HTERT RPE-1 (cell line): Measurements from ENCODE around the gene TM9SF4.

Experiments
- in situ Hi-C: fragments of 300-500 bp; cut with MboI; formaldehyde crosslinking; loops from 4 replicates; pipeline ENCODE4 v1.14.3; 2020; ENCODE audit warnings: low sequenced_read_pairs

The TM9SF4 gene

DNA sequence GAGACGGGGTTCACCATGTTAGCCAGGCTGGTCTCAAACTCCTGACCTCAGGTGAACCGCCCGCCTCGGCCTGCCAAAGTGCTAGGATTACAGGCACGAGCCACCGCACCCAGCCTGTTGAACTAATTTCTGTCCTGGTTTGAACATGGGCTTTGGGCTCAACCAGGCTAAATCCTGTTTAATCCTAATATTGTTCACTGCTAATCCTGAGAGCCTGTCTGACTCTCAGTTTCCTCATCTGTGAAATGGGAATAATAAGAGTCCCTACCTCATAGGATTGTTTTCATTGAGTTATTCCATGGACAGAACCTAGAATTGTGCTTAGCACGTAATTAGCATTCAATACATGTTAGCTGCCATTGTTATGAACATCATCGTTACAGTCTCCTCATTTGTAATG, 17.4 kb downstream of the TM9SF4 start:
- in situ Hi-C loops = no loop called here

DNA sequence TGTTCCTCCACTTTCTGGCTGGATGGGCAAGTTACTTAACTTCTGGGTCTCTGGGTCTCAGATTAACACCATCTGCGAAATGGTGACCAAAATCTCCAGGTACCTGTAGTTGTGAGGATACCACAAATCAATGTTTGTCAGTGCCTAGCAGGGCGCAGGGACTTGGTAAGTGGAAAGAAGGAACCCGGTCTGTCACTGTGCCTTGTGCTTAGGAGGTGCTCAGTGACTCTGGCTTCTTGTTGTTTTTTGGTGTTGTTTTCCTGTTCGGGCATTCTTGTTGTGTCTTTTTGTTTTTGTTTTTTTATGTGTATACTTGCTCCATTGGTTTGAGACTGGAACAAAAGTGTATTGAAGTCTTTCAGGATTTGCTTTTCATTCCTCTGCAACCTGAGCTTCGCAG, 17.8 kb downstream of the TM9SF4 start:
- in situ Hi-C loops = no loop called here

DNA sequence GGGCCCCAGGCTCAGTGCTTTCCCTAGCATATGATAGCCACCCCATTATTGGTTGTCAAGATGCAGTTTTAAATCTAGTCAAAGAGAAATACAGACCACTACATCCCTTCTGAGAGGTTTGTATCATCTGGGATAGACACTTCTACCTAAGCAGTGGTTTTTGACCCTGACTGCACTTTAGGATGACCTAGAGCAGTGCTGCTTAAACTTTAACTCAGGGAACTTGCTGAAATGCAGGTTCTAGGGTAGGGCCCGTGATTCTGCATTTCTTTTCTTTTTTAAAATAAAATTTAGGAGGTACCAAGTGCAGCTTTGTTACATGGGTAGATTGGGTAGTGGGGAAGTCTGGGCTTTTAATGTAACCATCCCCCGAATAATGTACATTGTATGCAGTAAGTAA, 18.7 kb downstream of the TM9SF4 start:
- in situ Hi-C loops = no loop called here

DNA sequence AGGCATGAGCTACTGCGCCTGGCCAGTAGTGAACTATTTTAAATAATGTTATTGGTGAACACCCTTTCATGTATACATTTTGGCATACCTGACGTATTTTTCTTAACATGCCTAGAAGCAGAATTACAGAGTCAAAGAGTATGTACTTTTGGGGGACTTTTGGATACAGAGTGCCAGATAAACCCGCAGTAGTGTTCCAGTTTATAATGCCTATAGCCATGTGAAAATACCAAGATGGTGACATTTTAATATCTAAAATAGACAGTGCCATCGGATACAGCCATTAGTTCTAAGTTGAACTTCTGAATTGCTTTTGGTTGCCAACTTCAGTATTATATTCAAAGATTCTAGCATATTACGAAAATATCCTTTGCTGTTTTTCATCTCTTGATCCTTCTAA, 20.3 kb downstream of the TM9SF4 start:
- in situ Hi-C loops = no loop called here

DNA sequence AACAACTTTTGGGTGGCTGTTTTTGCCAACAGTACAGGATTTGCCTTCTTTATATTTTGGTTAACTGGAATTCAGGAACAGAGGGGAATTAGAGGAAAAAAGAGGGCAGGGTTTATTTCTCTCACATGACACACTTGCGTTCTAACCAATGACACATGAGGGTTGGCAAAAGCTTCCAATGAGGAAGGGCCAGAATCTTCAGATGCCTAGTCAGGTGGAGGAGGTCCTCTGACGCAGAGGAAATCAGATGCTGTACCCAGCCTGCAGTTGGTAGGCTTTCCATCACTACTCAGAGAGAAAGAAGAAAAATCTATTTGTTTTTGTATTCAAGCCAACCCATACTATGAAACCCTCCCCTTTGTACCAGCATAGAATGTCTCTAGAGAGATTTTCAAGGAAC, 20.8 kb downstream of the TM9SF4 start:
- in situ Hi-C loops = no loop called here

DNA sequence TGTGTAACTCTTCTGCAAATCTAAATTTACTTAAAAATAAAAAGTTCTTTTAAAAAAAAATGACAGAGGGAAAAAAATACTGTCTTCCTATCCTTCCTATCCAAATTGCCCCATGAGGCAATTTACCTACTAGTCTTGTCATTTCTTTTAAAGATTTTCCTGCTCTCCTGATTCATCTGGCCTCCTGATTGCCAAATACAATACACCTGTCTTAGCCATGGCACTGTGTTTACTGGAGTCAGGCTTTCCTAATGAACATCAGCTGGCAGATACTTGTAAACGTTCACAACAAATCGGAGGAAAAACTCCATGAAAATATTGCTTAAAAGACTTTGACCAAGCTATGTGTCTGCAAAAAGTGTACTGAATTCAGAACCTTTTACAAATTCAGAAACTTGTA, 21.5 kb downstream of the TM9SF4 start:
- in situ Hi-C loops = no loop called here

DNA sequence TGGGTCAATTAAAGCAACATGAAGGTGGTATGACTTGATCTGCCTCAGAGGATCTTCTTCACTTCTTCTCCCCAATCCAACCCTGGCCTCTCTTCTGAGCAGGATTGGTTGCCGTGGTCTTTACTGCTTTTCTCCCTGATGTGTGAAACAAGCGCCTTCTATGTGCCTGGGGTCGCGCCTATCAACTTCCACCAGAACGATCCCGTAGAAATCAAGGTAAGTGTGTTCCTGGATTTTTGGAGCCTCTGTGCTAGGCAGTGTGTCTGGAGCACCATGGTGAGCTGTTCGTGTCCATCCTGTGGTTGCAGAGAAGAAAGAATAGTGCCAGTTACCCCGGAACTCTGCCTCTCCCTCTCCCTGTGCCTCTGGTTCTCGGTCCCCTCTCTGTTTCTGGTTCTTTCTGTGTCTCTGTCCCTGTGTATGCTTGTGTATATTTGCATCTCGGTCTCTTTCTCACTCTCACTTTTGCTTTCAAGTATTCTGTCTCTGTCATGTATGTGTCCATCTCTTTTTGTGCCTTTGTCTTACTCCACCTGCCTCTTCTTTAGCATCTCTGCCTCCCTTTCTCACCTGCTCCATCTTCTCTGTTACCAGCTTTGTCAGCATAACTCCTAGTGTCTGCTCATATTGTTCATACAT, 23.5 kb downstream of the TM9SF4 start:
- in situ Hi-C loops = no loop called here

DNA sequence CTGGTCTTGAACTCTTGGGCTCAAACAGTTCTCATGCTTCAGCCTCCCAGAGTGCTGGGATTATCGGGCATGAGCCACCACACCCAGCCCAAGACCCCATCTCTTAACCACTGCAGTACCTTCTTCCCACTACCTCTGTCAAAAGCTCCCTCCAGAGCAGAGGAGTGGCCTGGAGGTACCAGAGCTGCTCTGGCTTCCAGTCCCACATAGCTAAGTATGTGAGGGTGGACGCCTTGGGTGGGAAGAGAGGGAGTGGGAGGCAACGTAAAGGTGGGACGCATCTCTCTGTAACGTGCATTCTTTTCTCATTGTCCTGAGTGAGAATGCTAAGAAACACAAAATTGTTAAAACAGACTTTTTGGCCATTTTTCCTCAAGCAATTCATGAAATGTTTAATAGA, 24.5 kb downstream of the TM9SF4 start:
- in situ Hi-C loops = no loop called here

DNA sequence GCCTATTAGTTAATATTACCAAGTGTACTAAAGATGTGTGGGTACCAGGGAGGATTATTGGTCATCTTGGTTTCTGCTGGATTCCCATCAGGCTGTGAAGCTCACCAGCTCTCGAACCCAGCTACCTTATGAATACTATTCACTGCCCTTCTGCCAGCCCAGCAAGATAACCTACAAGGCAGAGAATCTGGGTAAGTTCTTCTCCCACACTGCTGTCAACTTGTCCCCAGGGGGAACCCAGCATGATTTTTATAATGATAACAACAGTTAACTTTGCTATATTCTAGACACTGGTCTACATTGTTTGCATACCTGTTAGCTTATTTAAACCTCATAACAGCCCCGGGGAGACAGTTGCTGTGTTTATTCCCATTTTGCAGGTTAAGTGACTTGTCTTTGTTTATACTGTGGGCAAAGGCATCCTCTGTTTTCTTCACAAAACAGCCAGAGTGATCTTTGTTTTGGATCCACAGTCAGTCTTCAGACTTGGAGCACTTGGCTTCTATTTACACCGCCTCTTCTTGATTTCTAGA, 26.5 kb downstream of the TM9SF4 start:
- in situ Hi-C loops = no loop called here

DNA sequence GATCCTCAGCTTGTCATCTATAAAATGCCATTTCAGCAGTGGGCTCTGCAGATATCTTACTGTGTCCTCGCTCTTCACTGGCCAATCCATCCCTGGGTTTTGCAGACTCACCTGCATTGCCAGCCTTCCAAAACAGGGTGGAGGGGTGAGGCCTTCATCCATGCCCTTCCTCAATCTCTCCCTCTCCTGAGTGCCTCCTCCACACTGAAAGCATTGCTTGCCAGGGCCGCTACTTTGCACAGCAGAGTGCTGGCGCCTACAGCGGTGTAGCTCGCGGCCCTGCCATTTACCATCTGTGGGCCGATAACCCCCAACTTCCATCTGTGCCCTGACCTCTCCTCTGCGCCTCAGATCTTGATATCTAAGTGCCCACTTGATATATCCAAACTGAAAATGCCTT, 29.4 kb downstream of the TM9SF4 start:
- in situ Hi-C loops = no loop called here

DNA sequence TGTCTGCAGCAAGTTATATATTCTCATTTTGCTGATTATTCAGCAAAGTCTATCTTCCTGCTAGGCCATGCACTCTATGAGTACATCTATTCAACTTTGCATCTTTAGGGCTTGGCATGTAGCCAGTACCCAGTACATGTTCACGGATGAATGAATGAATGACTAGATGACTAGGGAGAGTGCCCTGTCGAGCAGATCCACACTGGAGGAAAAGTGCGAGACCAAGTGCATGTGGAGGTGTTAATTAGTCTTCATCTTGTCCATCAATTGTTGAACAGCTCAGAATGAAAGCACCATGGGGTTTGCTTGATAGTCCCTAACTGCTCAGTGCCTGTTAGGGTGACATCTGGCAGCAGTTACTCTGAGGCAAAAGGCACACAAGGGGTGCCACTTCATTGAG, 30.4 kb downstream of the TM9SF4 start:
- in situ Hi-C loops = no loop called here

DNA sequence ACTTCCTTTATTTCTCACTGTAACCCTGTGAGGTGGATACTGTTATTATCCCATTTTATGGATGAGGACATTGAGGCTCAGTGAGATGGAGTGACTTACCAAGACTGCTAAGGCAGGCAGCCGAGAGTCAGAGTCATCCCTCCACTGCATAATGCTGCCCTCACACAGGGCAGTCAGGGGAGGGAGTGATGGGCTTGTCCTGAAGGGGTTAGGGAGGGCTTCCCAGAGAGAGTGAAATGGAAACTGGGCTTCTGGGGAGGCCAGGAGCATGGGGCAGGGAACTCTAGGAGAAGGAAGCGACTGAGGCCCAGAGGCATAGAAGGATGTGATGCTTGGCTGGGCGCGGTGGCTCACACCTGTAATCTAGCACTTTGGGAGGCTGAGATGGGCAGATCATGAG, 31.1 kb downstream of the TM9SF4 start:
- in situ Hi-C loops = no loop called here

DNA sequence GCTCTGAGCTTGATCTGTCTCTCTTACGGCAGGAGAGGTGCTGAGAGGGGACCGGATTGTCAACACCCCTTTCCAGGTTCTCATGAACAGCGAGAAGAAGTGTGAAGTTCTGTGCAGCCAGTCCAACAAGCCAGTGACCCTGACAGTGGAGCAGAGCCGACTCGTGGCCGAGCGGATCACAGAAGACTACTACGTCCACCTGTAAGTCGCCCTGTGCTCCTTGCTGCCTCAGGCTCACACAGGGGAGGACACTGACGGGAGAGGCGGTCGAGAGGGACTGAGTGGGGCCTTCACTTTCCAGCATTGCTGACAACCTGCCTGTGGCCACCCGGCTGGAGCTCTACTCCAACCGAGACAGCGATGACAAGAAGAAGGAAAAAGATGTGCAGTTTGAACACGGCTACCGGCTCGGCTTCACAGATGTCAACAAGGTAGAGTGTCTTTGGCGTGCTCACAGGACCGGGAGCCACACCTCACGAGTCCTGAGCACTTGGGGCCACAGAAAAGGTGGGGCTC, 32.0 kb downstream of the TM9SF4 start:
- in situ Hi-C loops = no loop called here

DNA sequence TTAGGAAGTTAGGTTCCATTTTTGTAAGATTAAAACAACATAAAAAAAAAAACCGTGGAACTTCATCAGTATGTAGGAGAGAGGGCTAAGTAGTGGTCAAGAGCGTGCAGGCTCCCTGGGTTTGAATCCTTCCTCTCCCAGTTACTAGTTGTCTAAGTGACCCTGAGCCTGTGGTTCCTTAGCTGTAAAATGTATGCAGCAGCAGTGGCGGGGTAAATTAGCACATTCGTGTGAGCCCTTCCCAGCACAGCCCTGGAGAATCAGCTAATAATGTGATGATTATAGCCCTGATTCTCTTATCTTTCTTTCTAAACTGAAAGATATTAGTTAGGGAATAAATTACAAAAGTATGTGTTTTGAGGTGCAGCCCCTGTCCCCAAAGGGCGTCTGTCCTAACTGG, 32.6 kb downstream of the TM9SF4 start:
- in situ Hi-C loops = no loop called here

DNA sequence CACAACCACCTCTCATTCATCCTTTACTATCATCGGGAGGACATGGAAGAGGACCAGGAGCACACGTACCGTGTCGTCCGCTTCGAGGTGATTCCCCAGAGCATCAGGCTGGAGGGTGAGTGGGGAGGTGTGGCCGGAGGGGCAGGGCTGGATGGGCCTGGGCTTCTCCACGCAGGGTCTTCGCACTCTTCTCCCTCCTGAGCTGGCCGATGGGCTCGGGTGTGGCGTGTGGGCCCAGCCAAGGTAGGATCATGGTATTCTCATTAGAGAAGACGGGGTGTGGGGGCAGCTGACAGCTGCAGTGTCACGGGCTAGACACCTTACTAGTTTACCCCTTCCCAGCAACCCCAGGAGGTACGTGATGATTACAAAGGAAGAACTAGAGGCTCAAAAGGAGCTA, 33.5 kb downstream of the TM9SF4 start:
- in situ Hi-C loops = no loop called here

DNA sequence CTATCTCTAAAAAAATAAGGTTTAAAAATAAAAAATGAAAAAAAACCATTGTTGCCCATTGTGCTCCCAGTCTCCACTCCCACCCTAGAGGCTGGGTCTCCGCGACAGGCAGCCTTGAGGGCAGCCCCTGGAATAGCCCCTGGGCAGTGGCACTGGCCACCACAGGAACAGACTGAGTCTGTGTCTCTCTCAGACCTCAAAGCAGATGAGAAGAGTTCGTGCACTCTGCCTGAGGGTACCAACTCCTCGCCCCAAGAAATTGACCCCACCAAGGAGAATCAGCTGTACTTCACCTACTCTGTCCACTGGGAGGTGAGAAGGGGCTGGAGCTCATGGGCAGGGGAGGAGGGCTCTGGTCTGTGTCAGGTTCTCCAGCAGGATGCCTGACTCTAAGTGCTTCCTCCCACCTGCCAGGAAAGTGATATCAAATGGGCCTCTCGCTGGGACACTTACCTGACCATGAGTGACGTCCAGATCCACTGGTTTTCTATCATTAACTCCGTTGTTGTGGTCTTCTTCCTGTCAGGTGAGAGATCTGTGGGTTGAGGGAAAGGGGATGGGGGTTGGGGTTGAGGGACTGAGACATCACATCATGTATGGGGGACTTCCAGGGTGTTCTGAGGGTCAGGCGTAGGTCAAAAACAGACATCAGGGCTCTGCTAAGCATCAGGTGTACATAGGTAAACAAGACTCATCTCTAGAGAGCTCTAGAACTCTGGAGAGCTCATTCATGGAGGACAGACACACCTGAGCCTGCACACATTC, 35.6 kb downstream of the TM9SF4 start:
- in situ Hi-C loops = no loop called here

DNA sequence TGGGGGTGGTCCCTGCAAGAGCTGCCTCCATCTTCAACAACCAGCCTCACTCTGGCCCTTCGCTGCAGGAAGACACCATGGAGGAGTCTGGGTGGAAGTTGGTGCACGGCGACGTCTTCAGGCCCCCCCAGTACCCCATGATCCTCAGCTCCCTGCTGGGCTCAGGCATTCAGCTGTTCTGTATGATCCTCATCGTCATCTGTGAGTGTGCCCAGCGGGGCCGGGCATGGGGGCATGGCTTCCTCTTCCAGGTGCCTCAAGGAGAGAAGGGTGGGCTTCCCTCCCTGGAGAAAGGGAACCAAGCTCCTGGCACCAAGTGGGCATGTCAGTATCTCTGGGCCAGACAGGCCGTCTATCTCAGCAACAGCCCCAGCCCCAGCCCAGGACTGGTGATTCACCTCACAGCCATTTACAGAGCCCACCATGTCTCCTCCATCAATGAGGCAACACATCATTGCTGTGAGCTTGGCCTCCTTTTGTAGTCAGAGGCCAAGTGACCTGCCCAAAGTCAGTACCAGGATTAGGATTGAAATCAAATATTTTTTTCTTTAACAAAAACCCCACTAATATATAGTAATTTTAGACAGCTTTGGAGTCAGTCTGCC, 40.2 kb downstream of the TM9SF4 start:
- in situ Hi-C loops = no loop called here

DNA sequence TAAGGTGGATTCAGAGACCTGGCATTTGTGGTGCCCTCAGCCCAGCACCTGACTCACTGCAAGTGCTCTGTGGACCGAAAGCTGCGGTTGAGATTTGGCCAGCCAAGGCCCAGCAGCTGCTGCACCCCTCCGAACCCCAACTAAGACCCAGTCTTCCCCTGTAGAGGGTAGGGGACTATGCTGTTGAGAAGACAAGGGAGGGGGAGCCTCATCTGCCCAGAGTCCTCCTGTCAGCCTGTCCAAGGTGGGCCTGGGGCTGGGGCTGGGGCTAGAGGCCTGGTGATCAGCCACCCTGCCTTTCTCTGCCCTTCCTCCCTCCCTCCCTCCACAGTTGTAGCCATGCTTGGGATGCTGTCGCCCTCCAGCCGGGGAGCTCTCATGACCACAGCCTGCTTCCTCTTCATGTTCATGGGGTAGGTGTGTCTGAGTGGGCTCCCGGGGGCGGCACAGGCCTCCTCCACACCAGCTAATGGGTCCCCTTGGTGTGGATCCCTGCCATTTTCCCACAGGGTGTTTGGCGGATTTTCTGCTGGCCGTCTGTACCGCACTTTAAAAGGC, 40.9 kb downstream of the TM9SF4 start:
- in situ Hi-C loops = no loop called here

DNA sequence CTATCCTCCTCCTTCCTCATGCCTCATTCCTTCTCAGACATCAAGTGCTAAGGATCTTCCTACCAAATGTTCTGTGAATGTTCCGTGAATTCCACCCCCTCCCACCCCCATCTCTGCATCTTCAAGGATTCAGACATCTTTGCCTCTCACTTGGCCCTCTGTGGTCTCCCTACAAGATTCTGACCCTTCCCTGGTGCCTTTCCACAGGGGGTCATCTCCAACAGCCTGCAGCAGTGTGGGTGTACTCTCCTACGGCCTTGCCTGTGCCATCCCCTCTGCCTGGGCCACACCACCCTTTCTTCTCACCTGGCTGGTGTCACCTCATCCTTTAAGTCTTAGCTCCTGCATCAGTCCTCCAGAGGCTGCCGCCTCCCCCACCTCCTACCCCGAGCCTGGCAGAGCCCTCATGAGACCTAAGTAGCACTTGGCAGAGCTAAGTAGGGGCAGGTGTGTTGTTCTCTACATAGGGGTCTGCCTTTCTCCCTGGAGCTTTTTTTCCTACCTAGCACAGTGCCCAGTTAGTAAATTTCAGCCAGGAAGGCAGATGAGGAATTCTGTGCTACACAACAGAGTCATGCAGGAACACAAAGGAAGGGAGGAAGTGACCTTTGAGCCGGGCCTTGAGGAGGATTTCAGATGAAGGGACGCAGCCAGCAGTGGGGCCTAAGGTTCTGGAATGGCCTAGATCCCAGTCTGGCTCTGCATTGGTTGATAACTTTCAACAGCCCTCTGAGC, 43.1 kb downstream of the TM9SF4 start:
- in situ Hi-C loops = no loop called here

DNA sequence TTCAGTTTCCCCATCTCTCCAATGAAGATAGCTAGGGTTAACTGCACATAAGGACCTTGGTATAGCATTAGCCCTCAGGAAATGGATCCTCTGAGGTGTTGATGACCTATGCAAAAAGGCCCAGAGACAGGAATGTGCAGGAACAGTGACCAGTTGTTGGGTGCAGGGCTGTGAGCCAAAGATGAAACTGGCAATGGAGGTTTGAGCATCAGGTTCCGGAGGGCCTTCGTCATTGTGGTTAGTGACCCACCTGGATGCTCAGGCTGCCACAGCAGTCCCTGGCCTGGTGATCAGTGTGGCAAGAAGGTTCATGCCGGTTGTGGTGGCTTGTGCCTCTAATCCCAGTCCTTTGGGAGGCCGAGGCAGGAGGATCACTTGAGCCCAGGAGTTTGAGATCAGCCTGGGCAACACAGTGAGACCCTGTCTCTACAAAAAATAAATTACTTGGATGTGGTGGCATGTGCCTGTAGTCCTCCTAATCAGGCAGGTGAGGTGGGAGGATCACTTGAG, 43.7 kb downstream of the TM9SF4 start:
- in situ Hi-C loops = no loop called here

DNA sequence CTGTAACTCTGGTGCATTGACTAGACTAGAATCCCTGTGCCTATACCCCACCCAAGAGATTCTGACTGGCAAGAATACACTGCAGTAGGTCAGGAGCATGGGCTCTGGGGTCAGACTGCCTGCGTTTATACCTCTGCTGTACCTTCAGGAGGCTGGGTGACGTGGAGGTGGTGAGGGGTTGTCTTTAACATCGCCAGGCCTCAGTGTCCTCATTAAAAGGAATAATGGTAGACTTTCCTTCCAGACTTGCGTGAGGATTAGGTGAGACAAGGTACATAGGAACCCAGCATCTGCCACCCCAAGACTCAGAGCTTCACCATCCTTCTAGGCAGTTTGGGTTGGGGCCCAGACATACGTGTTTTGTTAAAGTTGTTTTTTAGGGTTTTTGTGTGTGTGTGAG, 44.3 kb downstream of the TM9SF4 start:
- in situ Hi-C loops = no loop called here
